ENCODE results near the gene ACTR10. TPM values are rescaled to one million over a fixed set of nuclear protein-coding genes. Genes with fewer than 3 reads are reported as not detected.

ACTR10 gene
- total and polyA plus RNA-seq, 12 donors, result 49.0 to 167 (median 82.5) TPM

DNA sequence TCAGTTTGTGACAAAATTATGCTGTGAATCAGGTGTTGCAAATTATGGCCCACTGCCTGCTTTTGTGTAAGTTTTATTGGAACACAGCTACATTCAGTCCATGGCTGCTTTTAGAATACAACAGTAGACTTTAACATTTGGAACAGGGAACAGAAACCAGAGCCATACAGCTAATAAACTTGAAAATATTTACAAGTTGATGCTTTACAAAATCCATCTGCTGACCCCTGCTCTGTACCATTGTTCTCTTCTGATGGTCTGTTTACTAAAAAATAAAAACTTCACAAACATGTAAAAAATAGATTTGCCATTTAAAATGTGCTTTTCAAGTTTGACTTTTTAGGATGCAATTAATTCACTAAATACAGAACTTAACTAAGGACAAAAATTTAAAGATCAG is 65.5 kb downstream of the ACTR10 start:
- peaks cover 0 to 6% of the 10 kb centered on the region in 2 donors for H3K4me1 ChIP-seq (replicated peaks in 1 of 2)
- no peaks in the 10 kb centered on the region for H3K9me3 ChIP-seq (replicated peaks in 1 of 3)
- H3K4me3 ChIP-seq, result no peak overlapping the region
- H3K36me3 ChIP-seq (replicated peaks in 1 of 2), result peaks cover 0 to 93% of the 10 kb centered on the region in 2 donors
- H3K27me3 ChIP-seq, result no peaks in the 10 kb centered on the region
- DNase-seq, result no peak
- intact Hi-C loops (cut with DNase I), result no loop called here
- TF ChIP-seq, protein P1, sequence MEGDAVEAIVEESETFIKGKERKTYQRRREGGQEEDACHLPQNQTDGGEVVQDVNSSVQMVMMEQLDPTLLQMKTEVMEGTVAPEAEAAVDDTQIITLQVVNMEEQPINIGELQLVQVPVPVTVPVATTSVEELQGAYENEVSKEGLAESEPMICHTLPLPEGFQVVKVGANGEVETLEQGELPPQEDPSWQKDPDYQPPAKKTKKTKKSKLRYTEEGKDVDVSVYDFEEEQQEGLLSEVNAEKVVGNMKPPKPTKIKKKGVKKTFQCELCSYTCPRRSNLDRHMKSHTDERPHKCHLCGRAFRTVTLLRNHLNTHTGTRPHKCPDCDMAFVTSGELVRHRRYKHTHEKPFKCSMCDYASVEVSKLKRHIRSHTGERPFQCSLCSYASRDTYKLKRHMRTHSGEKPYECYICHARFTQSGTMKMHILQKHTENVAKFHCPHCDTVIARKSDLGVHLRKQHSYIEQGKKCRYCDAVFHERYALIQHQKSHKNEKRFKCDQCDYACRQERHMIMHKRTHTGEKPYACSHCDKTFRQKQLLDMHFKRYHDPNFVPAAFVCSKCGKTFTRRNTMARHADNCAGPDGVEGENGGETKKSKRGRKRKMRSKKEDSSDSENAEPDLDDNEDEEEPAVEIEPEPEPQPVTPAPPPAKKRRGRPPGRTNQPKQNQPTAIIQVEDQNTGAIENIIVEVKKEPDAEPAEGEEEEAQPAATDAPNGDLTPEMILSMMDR (IDR thresholded peaks at IDR 0.05), result no peak
- no peak for TF ChIP-seq POLR2A (IDR thresholded peaks at IDR 0.05)
- peak overlapping the region in 1 of 5 donors; percentile 2 for H3K27ac ChIP-seq

DNA sequence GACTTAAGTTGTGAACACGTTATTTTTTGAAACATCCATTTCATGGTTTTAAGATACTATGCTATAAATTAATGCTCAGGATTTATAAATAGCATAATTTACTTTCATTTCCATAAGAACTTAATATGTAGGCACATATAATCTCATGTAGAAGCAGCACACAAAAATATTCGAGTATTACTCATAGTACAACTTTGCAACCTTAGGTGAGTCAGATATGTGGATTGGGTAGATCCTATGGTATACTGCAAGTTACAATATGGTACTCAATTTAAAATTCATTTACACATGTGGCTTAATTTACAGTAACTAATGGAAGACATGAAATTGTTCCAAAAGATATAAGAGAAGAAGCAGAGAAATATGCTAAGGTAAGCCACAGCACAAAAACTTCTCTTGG is 70.7 kb downstream of the ACTR10 start:
- H3K4me3 ChIP-seq, result no peak overlapping the region

DNA sequence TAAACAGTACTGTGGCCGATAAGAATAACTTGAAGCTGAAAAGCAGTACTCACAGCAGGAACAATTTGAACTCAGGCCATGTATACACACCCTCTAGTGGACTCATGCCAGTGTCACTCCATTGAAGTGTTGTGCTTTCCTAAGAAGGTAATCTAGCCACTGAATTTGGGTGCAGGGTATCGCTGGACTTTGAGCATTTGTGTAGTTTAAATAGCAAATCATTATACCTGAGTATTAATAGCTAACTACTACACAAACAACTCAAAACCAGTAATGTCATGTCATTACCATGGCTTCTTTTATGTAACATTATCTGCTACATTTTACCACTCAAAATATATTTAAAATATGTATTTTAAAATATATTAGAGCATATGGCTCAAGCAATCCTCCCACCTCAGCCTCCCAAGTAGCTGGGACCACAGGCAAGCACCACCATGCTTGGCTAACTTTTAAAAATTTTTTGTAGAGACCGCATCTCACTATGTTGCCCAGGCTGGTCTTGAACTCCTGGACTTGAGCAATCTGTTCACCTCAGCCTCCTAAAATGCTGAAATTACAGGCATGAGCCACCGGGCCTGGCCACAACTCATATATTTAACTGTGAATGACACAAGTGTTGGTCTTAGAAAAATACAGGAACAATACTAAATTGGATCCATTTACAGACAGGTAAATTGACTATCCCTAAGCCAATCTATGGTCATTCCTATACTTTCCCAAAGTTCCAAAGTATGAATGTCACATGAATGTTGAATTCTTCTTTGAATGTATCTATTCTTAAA is 72.8 kb downstream of the ACTR10 start:
- WGBS, 4 donors, result 79 to 83% (median 81%) methylated on average over 4 of the region's 4 CpGs
- Histone ChIP-seq H3K4me1 (replicated peaks in 1 of 2) (peaks cover 0 to 11% of the 10 kb centered on the region in 2 donors), H3K27me3 (no peaks in the 10 kb centered on the region), H3K27ac (no peak overlapping the region), H3K36me3 (replicated peaks in 1 of 2) (peaks cover 0 to 70% of the 10 kb centered on the region in 2 donors), H3K4me3 (no peak overlapping the region), H3K9me3 (replicated peaks in 1 of 3) (no peaks in the 10 kb centered on the region)
- TF ChIP-seq POLR2A (IDR thresholded peaks at IDR 0.05), result no peak
- TF ChIP-seq, protein P1 (IDR thresholded peaks at IDR 0.05), result no peak
- DNase-seq, result no peak
- intact Hi-C loops (cut with DNase I), result no loop called here

More for the DNA sequence above, 70.7 kb downstream of the ACTR10 start:
- Histone ChIP-seq H3K36me3 (replicated peaks in 1 of 2) (peaks cover 0 to 85% of the 10 kb centered on the region in 2 donors), H3K9me3 (replicated peaks in 1 of 3) (no peaks in the 10 kb centered on the region), H3K27me3 (no peaks in the 10 kb centered on the region), H3K27ac (no peak overlapping the region), H3K4me1 (replicated peaks in 1 of 2) (peaks cover 0 to 7% of the 10 kb centered on the region in 2 donors)
- intact Hi-C loops (cut with DNase I), result no loop called here
- WGBS, 4 donors, result 71 to 85% (median 79%) methylated on average over 2 of the region's 2 CpGs
- TF ChIP-seq POLR2A (IDR thresholded peaks at IDR 0.05), result no peak
- TF ChIP-seq, protein P1 (IDR thresholded peaks at IDR 0.05), result no peak
- DNase-seq, result no peak

DNA sequence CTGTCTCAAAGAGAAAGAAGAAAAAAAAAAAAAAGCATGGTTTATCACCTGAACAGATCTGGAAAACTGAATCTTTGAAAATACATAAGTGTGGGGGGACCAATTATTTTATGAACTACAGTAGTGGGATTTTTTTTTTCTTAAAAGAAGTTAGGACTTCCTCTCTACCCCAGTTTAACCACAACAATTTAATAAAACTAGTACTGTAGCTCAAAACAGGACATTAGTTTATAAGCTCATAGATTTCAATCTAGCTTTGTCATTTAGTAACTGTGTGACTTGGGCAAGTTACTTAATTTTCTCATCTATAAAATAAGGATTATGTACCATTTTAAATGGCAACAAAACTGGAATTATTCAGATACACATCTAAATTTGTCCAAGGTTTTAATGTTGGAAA is 74.9 kb downstream of the ACTR10 start:
- Histone ChIP-seq H3K4me1 (replicated peaks in 1 of 2) (peaks cover 0 to 13% of the 10 kb centered on the region in 2 donors), H3K4me3 (no peak overlapping the region), H3K9me3 (replicated peaks in 1 of 3) (no peaks in the 10 kb centered on the region), H3K27ac (no peak overlapping the region), H3K27me3 (no peaks in the 10 kb centered on the region), H3K36me3 (replicated peaks in 1 of 2) (peaks cover 0 to 65% of the 10 kb centered on the region in 2 donors)
- no peak for TF ChIP-seq POLR2A (IDR thresholded peaks at IDR 0.05)
- TF ChIP-seq, protein P1 (IDR thresholded peaks at IDR 0.05), result no peak
- intact Hi-C loops (cut with DNase I), result no loop called here
- DNase-seq, result no peak
